ENCODE data around the gene KCNMB2. TPM values are rescaled to one million over a fixed set of nuclear protein-coding genes. Genes with fewer than 3 reads are reported as not detected.

The KCNMB2 gene
- total and polyA plus RNA-seq, 2 experiments from 2014 or later = 2.4 TPM; not detected in 1

- no peak for TF ChIP-seq EZH2 (IDR thresholded peaks at IDR 0.05; ENCODE audit: borderline replicate concordance)
- TF ChIP-seq CTCF (IDR thresholded peaks at IDR 0.05; ENCODE audit: poor library complexity) = no peak
- TF ChIP-seq EZH2phosphoT487 (IDR thresholded peaks at IDR 0.05; ENCODE audit: low read depth, severe bottlenecking, unreplicated experiment) = no peak
- peak; percentile 10 for DNase-seq (ENCODE audit: low spot score)
- no peak overlapping the region for H3K4me2 ChIP-seq
Measured at GRCh38 chr3:178551916-178552321, 15.7 kb downstream of the KCNMB2 start.

GRCh38 chr3:178558637-178559036, 22.4 kb downstream of the KCNMB2 start:
- no peaks in the 10 kb centered on the region for H3K27me3 ChIP-seq
- 95% methylated on average over 8 of the region's 8 CpGs for WGBS (ENCODE audit: low lambda C conversion rate, missing lambda C conversion rate)
- no peak overlapping the region for H3K4me3 ChIP-seq
- no peaks in the 10 kb centered on the region for H3K9me3 ChIP-seq (ENCODE audit: low read depth)
- H3K27ac ChIP-seq = no peak overlapping the region
- H2AFZ ChIP-seq = no peak overlapping the region
- DNase-seq (ENCODE audit: low spot score) = no peak
- H3K79me2 ChIP-seq = no peaks in the 10 kb centered on the region
- no peaks in the 10 kb centered on the region for H3K4me1 ChIP-seq (ENCODE audit: insufficient read depth)
- no peak for TF ChIP-seq EZH2phosphoT487 (IDR thresholded peaks at IDR 0.05; ENCODE audit: low read depth, severe bottlenecking, unreplicated experiment)
- no peak for TF ChIP-seq CTCF (IDR thresholded peaks at IDR 0.05; ENCODE audit: poor library complexity)
- TF ChIP-seq EZH2 (IDR thresholded peaks at IDR 0.05; ENCODE audit: borderline replicate concordance) = no peak
- H4K20me1 ChIP-seq (ENCODE audit: insufficient read depth, poor library complexity, severe bottlenecking) = no peaks in the 10 kb centered on the region
- H3K36me3 ChIP-seq (replicated peaks; ENCODE audit: insufficient read depth, low read depth) = no peaks in the 10 kb centered on the region
- H3K9me2 ChIP-seq (replicated peaks; ENCODE audit: insufficient read depth) = no peaks in the 10 kb centered on the region
- H3K4me2 ChIP-seq = no peak overlapping the region

More at GRCh38 chr3:178551916-178552321, 15.7 kb downstream of the KCNMB2 start:
- no peak overlapping the region for H3K27ac ChIP-seq
- no peaks in the 10 kb centered on the region for H4K20me1 ChIP-seq (ENCODE audit: insufficient read depth, poor library complexity, severe bottlenecking)
- H3K9me3 ChIP-seq (ENCODE audit: low read depth) = no peaks in the 10 kb centered on the region
- H3K27me3 ChIP-seq = no peaks in the 10 kb centered on the region
- no peaks in the 10 kb centered on the region for H3K4me1 ChIP-seq (ENCODE audit: insufficient read depth)
- 73% methylated on average over 7 of the region's 7 CpGs for WGBS (ENCODE audit: low lambda C conversion rate, missing lambda C conversion rate)
- no peaks in the 10 kb centered on the region for H3K36me3 ChIP-seq (replicated peaks; ENCODE audit: insufficient read depth, low read depth)
- no peaks in the 10 kb centered on the region for H3K9me2 ChIP-seq (replicated peaks; ENCODE audit: insufficient read depth)
- no peak overlapping the region for H3K4me3 ChIP-seq
- H2AFZ ChIP-seq = no peak overlapping the region
- H3K79me2 ChIP-seq = no peaks in the 10 kb centered on the region

- Histone ChIP-seq H3K27ac (no peak overlapping the region), H3K4me2 (no peak overlapping the region), H2AFZ (no peak overlapping the region), H3K9me3 (ENCODE audit: low read depth) (no peaks in the 10 kb centered on the region), H3K79me2 (no peaks in the 10 kb centered on the region), H3K36me3 (replicated peaks; ENCODE audit: insufficient read depth, low read depth) (no peaks in the 10 kb centered on the region), H3K4me1 (ENCODE audit: insufficient read depth) (no peaks in the 10 kb centered on the region), H3K27me3 (no peaks in the 10 kb centered on the region), H3K9me2 (replicated peaks; ENCODE audit: insufficient read depth) (no peaks in the 10 kb centered on the region), H3K4me3 (no peak overlapping the region), H4K20me1 (ENCODE audit: insufficient read depth, poor library complexity, severe bottlenecking) (no peaks in the 10 kb centered on the region)
- no peak for DNase-seq (ENCODE audit: low spot score)
- WGBS (ENCODE audit: low lambda C conversion rate, missing lambda C conversion rate) = 84% methylated on average over 3 of the region's 3 CpGs
- TF ChIP-seq CTCF (IDR thresholded peaks at IDR 0.05; ENCODE audit: poor library complexity) = no peak
- no peak for TF ChIP-seq EZH2 (IDR thresholded peaks at IDR 0.05; ENCODE audit: borderline replicate concordance)
- no peak for TF ChIP-seq EZH2phosphoT487 (IDR thresholded peaks at IDR 0.05; ENCODE audit: low read depth, severe bottlenecking, unreplicated experiment)
Measured at GRCh38 chr3:178560759-178561158, 24.5 kb downstream of the KCNMB2 start.

DNA sequence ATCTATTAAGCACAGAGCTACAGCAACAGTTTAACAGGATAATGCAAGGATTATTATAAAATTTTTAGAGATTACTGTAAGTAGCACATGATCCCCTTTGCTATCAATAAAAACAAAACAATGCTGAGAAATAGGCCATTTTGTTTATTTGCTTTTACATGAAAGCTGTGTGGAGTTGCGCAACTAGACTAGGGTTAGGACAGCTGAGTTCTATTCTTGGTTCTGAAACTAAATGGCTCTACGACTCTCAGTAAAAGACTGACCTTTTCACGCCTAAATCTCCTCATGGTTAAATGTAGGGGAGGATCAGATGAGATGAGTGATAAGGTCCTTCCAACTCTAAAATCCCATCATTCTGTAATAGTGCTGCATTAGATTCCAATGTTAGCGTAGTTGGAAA, 25.0 kb downstream of the KCNMB2 start:
- Histone ChIP-seq H2AFZ (no peak overlapping the region), H3K9me2 (replicated peaks; ENCODE audit: insufficient read depth) (no peaks in the 10 kb centered on the region), H3K36me3 (replicated peaks; ENCODE audit: insufficient read depth, low read depth) (no peaks in the 10 kb centered on the region), H3K4me1 (ENCODE audit: insufficient read depth) (no peaks in the 10 kb centered on the region), H3K27me3 (no peaks in the 10 kb centered on the region), H3K4me3 (no peak overlapping the region), H4K20me1 (ENCODE audit: insufficient read depth, poor library complexity, severe bottlenecking) (no peaks in the 10 kb centered on the region), H3K4me2 (no peak overlapping the region), H3K9me3 (ENCODE audit: low read depth) (no peaks in the 10 kb centered on the region), H3K79me2 (no peaks in the 10 kb centered on the region), H3K27ac (no peak overlapping the region)
- 91% methylated on average over 4 of the region's 4 CpGs for WGBS (ENCODE audit: low lambda C conversion rate, missing lambda C conversion rate)
- DNase-seq (ENCODE audit: low spot score) = no peak
- TF ChIP-seq CTCF (IDR thresholded peaks at IDR 0.05; ENCODE audit: poor library complexity) (no peak), EZH2phosphoT487 (IDR thresholded peaks at IDR 0.05; ENCODE audit: low read depth, severe bottlenecking, unreplicated experiment) (no peak), EZH2 (IDR thresholded peaks at IDR 0.05; ENCODE audit: borderline replicate concordance) (no peak)

All from hepatocyte (in vitro differentiated cells).